ENCODE data around the gene CLASP1. TPM values are rescaled to one million over a fixed set of nuclear protein-coding genes. Genes with fewer than 3 reads are reported as not detected.

The CLASP1 gene
- total and polyA plus RNA-seq, 2 of the 8 experiments (the other 6 are each of a cell fraction or from before 2014, with no cell fraction given), result 7.3 to 53.9 TPM

DNA sequence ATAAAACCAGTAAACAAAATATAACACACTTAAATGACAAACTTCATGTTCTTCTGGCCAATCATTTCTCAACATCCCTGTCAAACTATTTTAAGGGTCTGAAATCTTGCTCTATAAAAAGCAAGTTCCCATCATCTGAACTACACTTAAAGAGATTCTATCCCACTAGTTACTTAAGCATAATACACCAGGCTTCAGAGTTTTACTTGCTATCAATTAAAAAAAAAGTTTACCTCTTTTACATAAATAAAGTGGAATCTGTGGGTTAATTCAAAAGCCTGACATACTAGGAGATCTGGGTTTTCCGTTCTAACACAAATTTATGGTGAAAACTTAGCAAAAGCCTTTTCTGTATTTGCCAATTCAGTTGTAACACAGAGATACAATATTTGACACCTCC is 1.9 kb downstream of the CLASP1 start:
- Histone ChIP-seq H3K36me3 (ENCODE audit: control insufficient read depth in 2 of 4, insufficient read depth in 4 of 4, low read length in 3 of 4) (no peaks in the 10 kb centered on the region), H3K23ac (ENCODE audit: insufficient read length) (no peak overlapping the region), H3K56ac (replicated peaks; ENCODE audit: insufficient read length, low read depth, low read length) (no peak overlapping the region), H3K23me2 (ENCODE audit: low read depth, low read length) (peaks cover 8% of the 10 kb centered on the region), H2BK15ac (ENCODE audit: low read length) (no peak overlapping the region), H3K27me3 (replicated peaks in 1 of 4; ENCODE audit: control insufficient read depth in 3 of 4, extremely low read depth in 1 of 4, insufficient read depth in 3 of 4, low read length in 3 of 4) (no peaks in the 10 kb centered on the region), H3K79me1 (ENCODE audit: low read depth, low read length) (peaks cover 9% of the 10 kb centered on the region), H2BK12ac (ENCODE audit: low read depth, low read length) (no peak overlapping the region), H4K8ac (ENCODE audit: extremely low read depth, insufficient read depth, low read length) (no peak overlapping the region), H4K5ac (ENCODE audit: insufficient read length, low read depth, low read length) (no peak overlapping the region), H3K4me2 (ENCODE audit: insufficient read depth in 1 of 2, low read depth in 2 of 2, low read length in 2 of 2) (peak overlapping the region; percentile 83 to 98), H3K79me2 (ENCODE audit: control insufficient read depth in 1 of 2, insufficient read depth in 2 of 2, low read length in 2 of 2) (peaks cover 14 to 73% of the 10 kb centered on the region in 2 experiments), H2AK5ac (ENCODE audit: low read depth, low read length) (no peak overlapping the region), H3K4me1 (replicated peaks in 1 of 4; ENCODE audit: control insufficient read depth in 3 of 4, insufficient read depth in 4 of 4, low read length in 3 of 4) (peaks cover 0 to 5% (median 2%) of the 10 kb centered on the region in 4 experiments; a peak in 3 of 7 replicates), H3K9me3 (ENCODE audit: insufficient read depth in 2 of 2, low read depth in 1 of 2, low read length in 1 of 2) (no peaks in the 10 kb centered on the region), H4K91ac (replicated peaks; ENCODE audit: insufficient read length, low read length) (no peak overlapping the region), H3K18ac (ENCODE audit: extremely low read depth, low read length) (no peak overlapping the region), H3K4me3 (ENCODE audit: extremely low read depth in 1 of 4, insufficient read depth in 2 of 4, low read depth in 3 of 4, low read length in 4 of 4) (peak overlapping the region in 1 of 4 experiments; percentile 85; a peak in 3 of 8 replicates), H4K20me1 (replicated peaks in 1 of 2; ENCODE audit: control insufficient read depth in 1 of 2, insufficient read depth in 2 of 2, low read length in 2 of 2) (peaks cover 3 to 7% of the 10 kb centered on the region in 2 experiments), H2AFZ (ENCODE audit: low read length) (no peak overlapping the region), H2BK120ac (replicated peaks; ENCODE audit: low read depth, low read length) (no peak overlapping the region), H3K9ac (replicated peaks in 1 of 4; ENCODE audit: extremely low read depth in 1 of 4, low read depth in 3 of 4, low read length in 3 of 4) (no peak overlapping the region), H3K27ac (ENCODE audit: low read depth, low read length) (no peak overlapping the region), H2BK5ac (ENCODE audit: low read depth, low read length) (no peak overlapping the region), H2BK20ac (ENCODE audit: low read length) (no peak overlapping the region), H3K4ac (replicated peaks; ENCODE audit: insufficient read length, low read depth, low read length) (no peak overlapping the region), H3K14ac (ENCODE audit: insufficient read length) (no peak overlapping the region)
- WGBS, 2 experiments (ENCODE audit: extremely low coverage in 1 of 2, insufficient coverage in 1 of 2, insufficient read length in 1 of 2, insufficient replicate concordance in 2 of 2, low coverage in 1 of 2, low lambda C conversion rate in 2 of 2, missing lambda C conversion rate in 1 of 2), result 90% methylated on average over 1 of the region's 1 CpG; no CpG with 5 or more reads in 1 of the 2 experiments
- DNase-seq (ENCODE audit: low read depth in 1 of 2, low spot score in 2 of 2) (no peak), FAIRE-seq (no peak)
- ChIA-PET POLR2A (ENCODE audit: partially characterized antibody) (interaction anchor here (1.1 to 3.9 kb wide), 3 partner anchors 12 to 35 kb away, joined by 3 to 42 read pairs (median 8); no protein-coding TSS in a partner anchor), CTCF (ENCODE audit: partially characterized antibody) (no interaction called here)
- no peak for TF ChIP-seq HDAC6 (IDR thresholded peaks at IDR 0.05; ENCODE audit: low read depth, low read length)
- TF ChIP-seq SUZ12 (IDR thresholded peaks at IDR 0.05; ENCODE audit: low read length), result no peak
- no peak for TF ChIP-seq KDM1A (IDR thresholded peaks at IDR 0.05; ENCODE audit: borderline replicate concordance, low read length)
- TF ChIP-seq EP300 (IDR thresholded peaks at IDR 0.05; ENCODE audit: borderline replicate concordance in 1 of 2, low read depth in 2 of 2, low read length in 2 of 2), result no peak
- TF ChIP-seq JUND (IDR thresholded peaks at IDR 0.05; ENCODE audit: low read length), result no peak
- TF ChIP-seq, protein P1, sequence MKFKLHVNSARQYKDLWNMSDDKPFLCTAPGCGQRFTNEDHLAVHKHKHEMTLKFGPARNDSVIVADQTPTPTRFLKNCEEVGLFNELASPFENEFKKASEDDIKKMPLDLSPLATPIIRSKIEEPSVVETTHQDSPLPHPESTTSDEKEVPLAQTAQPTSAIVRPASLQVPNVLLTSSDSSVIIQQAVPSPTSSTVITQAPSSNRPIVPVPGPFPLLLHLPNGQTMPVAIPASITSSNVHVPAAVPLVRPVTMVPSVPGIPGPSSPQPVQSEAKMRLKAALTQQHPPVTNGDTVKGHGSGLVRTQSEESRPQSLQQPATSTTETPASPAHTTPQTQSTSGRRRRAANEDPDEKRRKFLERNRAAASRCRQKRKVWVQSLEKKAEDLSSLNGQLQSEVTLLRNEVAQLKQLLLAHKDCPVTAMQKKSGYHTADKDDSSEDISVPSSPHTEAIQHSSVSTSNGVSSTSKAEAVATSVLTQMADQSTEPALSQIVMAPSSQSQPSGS (IDR thresholded peaks at IDR 0.05; ENCODE audit: low read length), result no peak
- TF ChIP-seq KDM4A (IDR thresholded peaks at IDR 0.05; ENCODE audit: low read depth, low read length, severe bottlenecking), result no peak
- TF ChIP-seq, protein P2, sequence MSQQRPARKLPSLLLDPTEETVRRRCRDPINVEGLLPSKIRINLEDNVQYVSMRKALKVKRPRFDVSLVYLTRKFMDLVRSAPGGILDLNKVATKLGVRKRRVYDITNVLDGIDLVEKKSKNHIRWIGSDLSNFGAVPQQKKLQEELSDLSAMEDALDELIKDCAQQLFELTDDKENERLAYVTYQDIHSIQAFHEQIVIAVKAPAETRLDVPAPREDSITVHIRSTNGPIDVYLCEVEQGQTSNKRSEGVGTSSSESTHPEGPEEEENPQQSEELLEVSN (IDR thresholded peaks at IDR 0.05), result no peak
- TF ChIP-seq, protein P3, sequence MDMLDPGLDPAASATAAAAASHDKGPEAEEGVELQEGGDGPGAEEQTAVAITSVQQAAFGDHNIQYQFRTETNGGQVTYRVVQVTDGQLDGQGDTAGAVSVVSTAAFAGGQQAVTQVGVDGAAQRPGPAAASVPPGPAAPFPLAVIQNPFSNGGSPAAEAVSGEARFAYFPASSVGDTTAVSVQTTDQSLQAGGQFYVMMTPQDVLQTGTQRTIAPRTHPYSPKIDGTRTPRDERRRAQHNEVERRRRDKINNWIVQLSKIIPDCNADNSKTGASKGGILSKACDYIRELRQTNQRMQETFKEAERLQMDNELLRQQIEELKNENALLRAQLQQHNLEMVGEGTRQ (IDR thresholded peaks at IDR 0.05; ENCODE audit: low read length), result no peak
- TF ChIP-seq YY1 (IDR thresholded peaks at IDR 0.05; ENCODE audit: low read depth, low read length), result no peak

Measured in H1 (cell line).